HL-60 (cell line): ENCODE results near the gene UFD1.

Experiments
- DNase-seq, 2 experiments: peaks; one replicate each; pipeline ENCODE4 v3.0.0-alpha.2; 2010 to 2020; ENCODE audit warnings: low read depth in 1 of 2, low spot score in 1 of 2
- H3K27ac ChIP-seq: fragments of 250-450 bp; sonication (Bioruptor Pico); replicated peaks from 2 replicates; pipeline ENCODE4 v1.5.1; 2020; ENCODE audit warnings: mild to moderate bottlenecking, moderate library complexity
- H3K27me3 ChIP-seq: fragments of 250-450 bp; sonication (Bioruptor Pico); 2 replicates; pipeline ENCODE4 v1.5.1; 2021; ENCODE audit warnings: mild to moderate bottlenecking, moderate library complexity; ENCODE audit not compliant: insufficient read depth, poor library complexity, severe bottlenecking
- H3K4me3 ChIP-seq: replicated peaks from 2 replicates; pipeline ENCODE4 v1.5.1; 2011; ENCODE audit warnings: mild to moderate bottlenecking, control low read depth, low read length; ENCODE audit not compliant: insufficient read depth
- GABPA ChIP-seq: IDR thresholded peaks from 2 replicates; pipeline ENCODE4 v1.6.1; 2012; ENCODE audit warnings: low read depth
- POLR2AphosphoS5 ChIP-seq: IDR thresholded peaks from 2 replicates; pipeline ENCODE4 v1.6.1; 2012; ENCODE audit warnings: low read depth
- REST ChIP-seq: IDR thresholded peaks from 2 replicates; pipeline ENCODE4 v1.6.1; 2012; ENCODE audit warnings: low read depth; ENCODE audit not compliant: insufficient replicate concordance
- SPI1 ChIP-seq: IDR thresholded peaks from 2 replicates; pipeline ENCODE4 v1.6.1; 2012; ENCODE audit warnings: low read depth, mild to moderate bottlenecking, borderline replicate concordance
- TF ChIP-seq, protein P1 (sequence below): IDR thresholded peaks from one replicate; pipeline ENCODE4 v1.5.1; 2011; ENCODE audit warnings: low read length, control low read depth, inconsistent platforms; ENCODE audit not compliant: insufficient read depth

UFD1 gene

GRCh38 chr22:19410941-19411689 is 67.9 kb downstream of the UFD1 start:
- Histone ChIP-seq H3K27me3 (no peaks in the 10 kb centered on the region), H3K27ac (no peak overlapping the region), H3K4me3 (no peak overlapping the region)
- no peak for TF ChIP-seq SPI1
- no peak for TF ChIP-seq POLR2AphosphoS5
- TF ChIP-seq, protein P1, sequence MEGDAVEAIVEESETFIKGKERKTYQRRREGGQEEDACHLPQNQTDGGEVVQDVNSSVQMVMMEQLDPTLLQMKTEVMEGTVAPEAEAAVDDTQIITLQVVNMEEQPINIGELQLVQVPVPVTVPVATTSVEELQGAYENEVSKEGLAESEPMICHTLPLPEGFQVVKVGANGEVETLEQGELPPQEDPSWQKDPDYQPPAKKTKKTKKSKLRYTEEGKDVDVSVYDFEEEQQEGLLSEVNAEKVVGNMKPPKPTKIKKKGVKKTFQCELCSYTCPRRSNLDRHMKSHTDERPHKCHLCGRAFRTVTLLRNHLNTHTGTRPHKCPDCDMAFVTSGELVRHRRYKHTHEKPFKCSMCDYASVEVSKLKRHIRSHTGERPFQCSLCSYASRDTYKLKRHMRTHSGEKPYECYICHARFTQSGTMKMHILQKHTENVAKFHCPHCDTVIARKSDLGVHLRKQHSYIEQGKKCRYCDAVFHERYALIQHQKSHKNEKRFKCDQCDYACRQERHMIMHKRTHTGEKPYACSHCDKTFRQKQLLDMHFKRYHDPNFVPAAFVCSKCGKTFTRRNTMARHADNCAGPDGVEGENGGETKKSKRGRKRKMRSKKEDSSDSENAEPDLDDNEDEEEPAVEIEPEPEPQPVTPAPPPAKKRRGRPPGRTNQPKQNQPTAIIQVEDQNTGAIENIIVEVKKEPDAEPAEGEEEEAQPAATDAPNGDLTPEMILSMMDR = no peak
- TF ChIP-seq GABPA = no peak
- no peak for TF ChIP-seq REST
- no peak for DNase-seq

- H3K27ac ChIP-seq = no peak overlapping the region
- TF ChIP-seq, protein P1 = no peak
- TF ChIP-seq GABPA (no peak), REST (no peak), SPI1 (no peak), POLR2AphosphoS5 (no peak)
- H3K27me3 ChIP-seq = no peaks in the 10 kb centered on the region
- H3K4me3 ChIP-seq = no peak overlapping the region
- DNase-seq = no peak
Observed at GRCh38 chr22:19407649-19408606, 71.1 kb downstream of the UFD1 start.

DNA sequence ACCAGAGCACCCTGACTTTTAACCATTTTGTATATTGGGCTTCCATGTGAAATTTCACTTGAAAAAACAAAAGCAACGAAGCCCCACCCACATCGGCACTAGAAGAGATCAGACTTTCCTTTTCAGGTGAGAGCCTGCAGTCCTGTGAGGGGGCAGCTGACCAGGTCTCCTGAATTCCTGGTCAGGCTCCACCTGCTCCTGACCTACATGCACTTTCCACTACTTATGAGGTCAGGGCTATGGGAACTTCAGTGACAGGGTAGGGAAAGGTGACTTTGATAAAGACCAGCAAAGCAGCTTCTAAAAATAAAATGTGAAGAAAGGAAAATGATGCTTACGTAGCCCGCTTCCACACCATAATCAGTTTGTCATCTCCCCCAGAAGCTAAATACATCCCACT is 72.1 kb downstream of the UFD1 start:
- Histone ChIP-seq H3K4me3 (no peak overlapping the region), H3K27me3 (no peaks in the 10 kb centered on the region), H3K27ac (no peak overlapping the region)
- DNase-seq = no peak
- TF ChIP-seq, protein P1 = no peak
- TF ChIP-seq REST = no peak
- no peak for TF ChIP-seq POLR2AphosphoS5
- no peak for TF ChIP-seq SPI1
- no peak for TF ChIP-seq GABPA
